Tibial artery (tissue), 4 donors: ENCODE results near the gene PITPNM2.

ENCODE experiments used
- DNase-seq, 2 donors: peaks; one replicate each; pipeline ENCODE4 v3.0.0-alpha.2; 2019
- H3K27ac ChIP-seq, 2 donors: fragments of 200-600 bp; sonication (generic) in 1 of 2; 1 replicate in 1 of 2; 2 replicates in 1 of 2; pipeline ENCODE4 v1.5.1; 2018 to 2019; ENCODE audit warnings: mild to moderate bottlenecking in 1 of 2
- H3K27me3 ChIP-seq, 2 donors: fragments of 200-600 bp; sonication (generic) in 1 of 2; one replicate each; pipeline versions ENCODE4 v1.5.1 to v1.6.0; 2016 to 2019
- H3K36me3 ChIP-seq, 3 donors: fragments of 200-600 bp; sonication (generic) in 2 of 3; one replicate each; pipeline ENCODE4 v1.5.1; 2016 to 2019; ENCODE audit warnings: mild to moderate bottlenecking in 2 of 3
- H3K4me1 ChIP-seq, 4 donors: fragments of 200-600 bp; sonication (generic) in 2 of 4; 1 replicate in 3 of 4; 2 replicates in 1 of 4; pipeline ENCODE4 v1.5.1; 2016 to 2019
- H3K4me3 ChIP-seq, 2 donors: fragments of 200-600 bp; sonication (generic) in 1 of 2; 1 replicate in 1 of 2; 2 replicates in 1 of 2; pipeline ENCODE4 v1.5.1; 2018 to 2019; ENCODE audit warnings: mild to moderate bottlenecking in 2 of 2
- H3K9me3 ChIP-seq, 3 donors: fragments of 200-600 bp; sonication (generic) in 1 of 3; one replicate each; pipeline ENCODE4 v1.5.1; 2016 to 2019
- intact Hi-C: fragments of 100-400 bp; cut with DNase I; formaldehyde crosslinking; loops from one replicate; pipeline ENCODE4 v1.15.0; 2023; ENCODE audit warnings: low total_unique reads
- TF ChIP-seq, protein P1 (sequence below), 2 experiments: fragments of 200-600 bp in 1 of 2; fragments of 450-650 bp in 1 of 2; IDR thresholded peaks; one replicate each; pipeline ENCODE4 v1.5.1; 2017 to 2019; ENCODE audit warnings: antibody characterized with exemption in 2 of 2, mild to moderate bottlenecking in 1 of 2, moderate library complexity in 1 of 2

The PITPNM2 gene

GRCh38 chr12:123140676-123141614 lies 9.9 kb downstream of the PITPNM2 start:
- H3K4me3 ChIP-seq = no peak overlapping the region
- intact Hi-C loops = loop anchor here (10.0 kb wide), 1 partner anchor 156 kb away; the partner anchor contains the start of gene ARL6IP4

DNA sequence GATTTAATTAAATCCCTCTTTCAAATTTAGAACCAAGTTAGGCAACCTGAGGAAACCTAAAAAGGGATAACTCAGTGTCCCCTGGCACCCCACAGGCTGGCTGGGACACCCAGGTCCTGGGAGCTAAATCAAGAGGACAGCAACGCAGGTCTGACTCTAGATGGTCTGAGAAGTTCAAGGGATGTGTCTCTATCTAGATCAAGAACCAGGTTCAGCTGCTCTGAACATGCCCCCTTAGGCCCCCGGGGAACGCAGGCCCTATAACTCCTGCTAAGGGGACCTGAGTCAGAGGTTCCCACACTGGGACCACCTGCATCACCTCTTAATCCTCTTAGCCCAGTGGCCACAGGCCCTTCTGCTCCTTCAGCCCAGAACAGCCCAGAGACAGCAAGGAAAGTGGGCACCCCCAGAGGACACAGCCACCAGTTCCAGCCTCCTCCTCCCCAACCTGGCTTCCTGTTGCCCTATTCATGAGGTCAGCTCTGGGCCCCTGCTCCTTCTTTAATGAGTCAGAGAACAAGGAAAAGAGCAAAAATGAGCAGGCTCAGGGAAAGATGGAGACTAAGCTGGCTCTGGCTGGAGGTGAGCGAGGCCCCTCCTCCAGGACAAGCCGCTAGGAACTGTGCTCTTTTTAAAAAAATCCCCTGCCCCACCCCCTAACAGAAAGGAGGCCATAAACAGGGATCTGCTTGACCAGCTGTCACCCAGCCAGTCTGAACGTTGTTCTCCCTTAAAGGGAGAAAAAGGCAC lies 10.8 kb downstream of the PITPNM2 start:
- intact Hi-C loops = loop anchor here (10.0 kb wide), 1 partner anchor 155 kb away; the partner anchor contains the start of gene ARL6IP4
- DNase-seq = no peak
- TF ChIP-seq, protein P1, sequence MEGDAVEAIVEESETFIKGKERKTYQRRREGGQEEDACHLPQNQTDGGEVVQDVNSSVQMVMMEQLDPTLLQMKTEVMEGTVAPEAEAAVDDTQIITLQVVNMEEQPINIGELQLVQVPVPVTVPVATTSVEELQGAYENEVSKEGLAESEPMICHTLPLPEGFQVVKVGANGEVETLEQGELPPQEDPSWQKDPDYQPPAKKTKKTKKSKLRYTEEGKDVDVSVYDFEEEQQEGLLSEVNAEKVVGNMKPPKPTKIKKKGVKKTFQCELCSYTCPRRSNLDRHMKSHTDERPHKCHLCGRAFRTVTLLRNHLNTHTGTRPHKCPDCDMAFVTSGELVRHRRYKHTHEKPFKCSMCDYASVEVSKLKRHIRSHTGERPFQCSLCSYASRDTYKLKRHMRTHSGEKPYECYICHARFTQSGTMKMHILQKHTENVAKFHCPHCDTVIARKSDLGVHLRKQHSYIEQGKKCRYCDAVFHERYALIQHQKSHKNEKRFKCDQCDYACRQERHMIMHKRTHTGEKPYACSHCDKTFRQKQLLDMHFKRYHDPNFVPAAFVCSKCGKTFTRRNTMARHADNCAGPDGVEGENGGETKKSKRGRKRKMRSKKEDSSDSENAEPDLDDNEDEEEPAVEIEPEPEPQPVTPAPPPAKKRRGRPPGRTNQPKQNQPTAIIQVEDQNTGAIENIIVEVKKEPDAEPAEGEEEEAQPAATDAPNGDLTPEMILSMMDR (IDR thresholded peaks at IDR 0.05) = no peak
- no peak overlapping the region for H3K4me3 ChIP-seq
- H3K4me1 ChIP-seq = peaks cover 0 to 48% (median 37%) of the 10 kb centered on the region in 4 donors
- no peaks in the 10 kb centered on the region for H3K27me3 ChIP-seq
- H3K27ac ChIP-seq = peak overlapping the region; percentile 73 to 74
- H3K9me3 ChIP-seq = no peaks in the 10 kb centered on the region
- no peaks in the 10 kb centered on the region for H3K36me3 ChIP-seq

More at GRCh38 chr12:123140676-123141614, 9.9 kb downstream of the PITPNM2 start:
- Histone ChIP-seq H3K27ac (peak overlapping the region; percentile 73 to 74), H3K9me3 (no peaks in the 10 kb centered on the region), H3K27me3 (no peaks in the 10 kb centered on the region), H3K4me1 (peaks cover 0 to 48% (median 37%) of the 10 kb centered on the region in 4 donors), H3K36me3 (no peaks in the 10 kb centered on the region)
- DNase-seq = no peak
- TF ChIP-seq, protein P1 (IDR thresholded peaks at IDR 0.05) = no peak

DNA sequence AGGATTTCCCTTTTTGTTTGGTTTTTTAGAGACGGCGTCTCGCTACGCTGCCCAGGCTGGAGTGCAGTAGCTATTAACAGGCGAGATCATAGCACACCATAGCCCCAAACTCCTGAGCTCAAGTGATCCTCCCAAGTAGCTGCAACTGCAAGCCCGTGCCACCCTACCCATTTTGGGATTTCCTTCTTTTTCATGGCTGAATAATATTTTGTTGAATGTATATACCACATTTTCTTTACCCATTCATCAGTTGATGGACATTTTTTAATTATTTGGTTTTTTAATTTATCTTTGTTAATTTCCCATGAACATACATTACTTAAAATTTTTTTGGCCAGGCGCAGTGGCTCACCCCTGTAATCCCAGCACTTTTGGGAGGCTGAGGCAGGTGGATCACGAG lies 15.2 kb downstream of the PITPNM2 start:
- TF ChIP-seq, protein P1 (IDR thresholded peaks at IDR 0.05) = no peak
- Histone ChIP-seq H3K27ac (no peak overlapping the region), H3K36me3 (no peaks in the 10 kb centered on the region), H3K27me3 (no peaks in the 10 kb centered on the region), H3K9me3 (no peaks in the 10 kb centered on the region), H3K4me1 (peaks cover 0 to 18% (median 13%) of the 10 kb centered on the region in 4 donors), H3K4me3 (no peak overlapping the region)
- no peak for DNase-seq
- intact Hi-C loops = no loop called here

DNA sequence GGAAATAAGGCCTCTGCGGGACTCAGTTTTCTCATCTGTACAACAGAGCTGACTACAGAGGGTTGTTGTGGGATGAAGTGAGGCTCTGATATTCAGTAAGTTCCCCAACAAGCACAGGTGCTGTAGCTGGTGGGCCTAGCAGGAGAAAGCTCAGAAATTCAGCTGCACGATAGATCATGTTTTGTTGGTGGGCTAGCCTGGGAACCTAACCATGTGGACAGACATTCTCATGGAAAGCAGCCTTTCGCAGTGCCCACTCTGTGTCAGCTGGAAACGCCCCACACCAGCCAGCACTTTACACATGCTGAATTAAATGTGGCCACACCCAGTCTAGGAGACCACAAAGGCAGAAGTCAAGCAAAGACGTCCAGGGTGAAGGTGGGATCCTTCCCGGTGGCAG lies 16.1 kb downstream of the PITPNM2 start:
- Histone ChIP-seq H3K4me1 (peaks cover 0 to 9% (median 5%) of the 10 kb centered on the region in 4 donors), H3K27ac (no peak overlapping the region), H3K27me3 (no peaks in the 10 kb centered on the region), H3K36me3 (no peaks in the 10 kb centered on the region), H3K4me3 (no peak overlapping the region), H3K9me3 (no peaks in the 10 kb centered on the region)
- no peak for DNase-seq
- intact Hi-C loops = no loop called here
- TF ChIP-seq, protein P1 (IDR thresholded peaks at IDR 0.05) = no peak

DNA sequence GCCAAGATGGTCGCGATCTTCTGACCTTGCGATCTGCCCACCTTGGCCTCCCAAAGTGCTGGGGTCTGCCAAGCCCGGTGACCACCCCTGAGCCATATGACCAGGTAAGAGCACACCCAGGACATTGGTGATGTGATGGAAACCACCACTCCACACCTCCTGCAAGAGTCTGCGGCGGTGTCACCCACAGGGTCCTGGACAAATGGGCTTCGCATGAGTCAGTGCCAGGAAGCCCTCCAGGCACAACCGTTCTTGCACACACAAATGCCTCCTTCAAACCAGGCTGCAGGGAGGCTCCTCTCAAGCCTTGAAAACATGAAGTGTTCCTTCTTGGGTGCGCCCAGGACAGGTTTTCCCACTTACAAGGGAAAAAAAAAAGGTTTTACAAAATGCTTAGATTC lies 16.6 kb downstream of the PITPNM2 start:
- H3K4me3 ChIP-seq = no peak overlapping the region
- intact Hi-C loops = no loop called here
- no peaks in the 10 kb centered on the region for H3K36me3 ChIP-seq
- no peak overlapping the region for H3K27ac ChIP-seq
- no peaks in the 10 kb centered on the region for H3K27me3 ChIP-seq
- no peak for DNase-seq
- H3K9me3 ChIP-seq = no peaks in the 10 kb centered on the region
- H3K4me1 ChIP-seq = peaks cover 0 to 4% (median 0%) of the 10 kb centered on the region in 4 donors
- TF ChIP-seq, protein P1 (IDR thresholded peaks at IDR 0.05) = no peak
